Adrenal gland (tissue), 5 donors: ENCODE data around the gene CNTNAP2.

Experiments
- CTCF ChIP-seq, 6 experiments: fragments of 450-650 bp in 4 of 6; fragments of 200-600 bp in 2 of 6; sonication (generic) in 1 of 6; IDR thresholded peaks; 1 replicate in 5 of 6; 2 replicates in 1 of 6; pipeline versions ENCODE4 v1.5.1 to v1.8.0; 2016 to 2021; ENCODE audit warnings: antibody characterized with exemption in 6 of 6, mild to moderate bottlenecking in 2 of 6, moderate library complexity in 1 of 6
- POLR2A ChIP-seq, 2 donors: fragments of 450-650 bp; IDR thresholded peaks; one replicate each; pipeline ENCODE4 v1.6.1; 2017; ENCODE audit warnings: antibody characterized with exemption in 2 of 2, mild to moderate bottlenecking in 2 of 2, moderate library complexity in 1 of 2
- donor health status: DM: no; HTN: no; CAD: no.

GRCh38 chr7:147611431-147611830 lies 1494.8 kb downstream of the CNTNAP2 start:
- no peak for TF ChIP-seq CTCF (IDR thresholded peaks at IDR 0.05)
- TF ChIP-seq POLR2A (IDR thresholded peaks at IDR 0.05): no peak
